CD4-positive, alpha-beta T cell treated with Interleukin-17A for 4 hours (primary cell): ENCODE results near the gene ARR3.
"Not testable (repeated sequence)": the region's sequence is repeated elsewhere in the genome, so short reads cannot be mapped to it uniquely, and the experiment has no call there.

Experiments used
- DNase-seq: peaks from one replicate; pipeline ENCODE4 v3.0.0-alpha.2; 2020; ENCODE audit warnings: mixed read lengths

Gene ARR3

DNA sequence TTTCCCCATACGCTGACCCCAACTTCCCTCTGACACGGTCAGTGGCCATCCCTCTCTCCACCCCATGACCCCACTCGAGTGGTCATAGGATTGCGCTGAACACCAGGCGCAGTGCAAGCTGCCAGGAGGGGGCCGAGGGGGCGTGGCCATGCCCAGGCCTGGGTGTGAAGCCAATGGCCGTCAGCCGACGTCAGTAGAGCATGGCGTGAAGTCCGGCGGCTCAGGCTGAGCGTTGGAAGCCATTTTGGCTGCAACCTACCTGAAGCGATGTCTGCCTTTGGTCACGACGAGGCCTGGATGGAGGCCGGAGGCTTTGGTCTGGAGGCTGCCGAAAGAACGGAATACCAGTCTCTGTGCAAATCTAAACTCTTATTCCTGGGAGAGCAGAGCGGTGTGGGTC, 13.8 kb downstream of the ARR3 start, which contains the start of gene RAB41:
Gene RAB41, plus strand, starts transcription at position 222 of the 400 bp plus-strand sequence. Its CDS starts 46 bp downstream, at position 268.
- no peak for DNase-seq

DNA sequence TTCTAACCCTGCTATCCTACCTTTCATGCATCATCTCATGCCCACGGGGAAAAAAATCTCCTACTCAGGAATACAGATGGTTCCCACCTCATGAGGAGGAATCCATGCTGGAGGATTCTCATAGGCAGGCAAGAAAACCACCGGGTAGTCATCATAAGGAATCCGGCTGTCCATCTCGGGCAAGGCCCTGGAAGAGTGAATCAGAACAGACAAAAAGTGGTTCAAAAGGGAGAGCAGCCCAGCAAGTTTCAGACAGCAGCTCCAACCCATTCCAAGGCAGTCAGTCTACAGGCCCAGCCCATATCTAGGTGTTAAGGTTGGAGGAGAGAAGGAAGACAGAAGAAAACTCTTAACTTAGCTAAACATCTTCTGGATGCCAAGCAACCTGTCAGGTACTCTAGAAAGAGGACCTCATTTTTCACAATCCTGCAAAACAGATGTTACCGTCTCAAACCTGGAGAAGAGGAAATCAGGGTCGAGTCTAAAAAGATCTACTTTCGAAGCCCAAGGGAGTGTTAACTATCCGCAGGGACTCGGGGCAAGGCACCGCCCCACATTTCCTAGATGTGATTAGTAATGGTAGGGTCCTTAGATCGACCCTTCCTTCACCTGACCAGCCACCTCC, 21.1 kb downstream of the ARR3 start:
- DNase-seq = no peak

DNA sequence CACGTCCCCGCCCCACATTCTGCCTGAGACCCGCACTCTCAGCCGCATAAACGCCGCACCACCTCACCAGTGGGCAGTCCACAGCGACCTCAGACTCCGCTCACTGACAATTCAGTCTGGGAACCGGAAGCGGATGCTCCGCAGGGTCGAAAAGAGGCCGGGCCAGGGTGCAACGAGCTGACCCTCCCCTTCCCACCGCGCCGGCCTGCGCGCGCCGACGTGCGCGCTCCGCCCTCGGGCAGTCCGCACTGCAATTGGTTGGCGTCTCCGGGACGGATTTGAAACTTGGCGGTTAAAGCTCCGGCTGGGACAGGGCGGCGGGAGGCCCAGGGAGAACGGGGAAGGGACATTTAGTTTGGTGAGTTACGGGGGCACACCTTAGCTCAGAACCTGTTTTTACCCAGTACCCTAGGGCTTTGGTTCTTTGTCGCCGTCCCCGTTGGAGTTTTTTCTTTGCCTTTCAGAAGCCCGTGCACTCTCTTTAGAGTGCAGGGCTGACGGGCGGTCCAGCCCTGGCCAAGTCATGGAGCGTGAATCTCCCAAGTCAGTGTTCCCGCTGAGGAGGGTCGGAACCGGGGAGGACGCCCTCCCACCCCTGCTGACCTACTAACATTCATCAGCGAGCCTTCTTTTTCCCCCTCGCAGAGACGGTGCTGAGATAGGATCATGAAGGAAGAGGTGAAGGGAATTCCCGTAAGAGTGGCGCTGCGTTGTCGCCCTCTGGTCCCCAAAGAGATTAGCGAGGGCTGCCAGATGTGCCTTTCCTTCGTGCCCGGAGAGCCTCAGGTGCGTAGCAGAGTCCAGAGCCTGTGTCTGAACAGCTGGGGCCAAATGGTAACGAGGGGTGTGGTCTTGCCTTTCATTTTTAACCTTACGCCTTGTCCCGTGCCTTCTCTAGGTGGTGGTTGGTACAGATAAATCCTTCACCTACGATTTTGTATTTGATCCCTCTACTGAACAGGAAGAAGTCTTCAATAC, 21.9 kb downstream of the ARR3 start, which contains the start of the genes KIF4A and PDZD11:
Gene KIF4A, plus strand, starts transcription at position 312 of the 978 bp plus-strand sequence. Its CDS starts 355 bp downstream, at position 667.
Gene PDZD11, minus strand, starts transcription at position 135 of the 978 bp plus-strand sequence. CDS start 586 bp downstream, outside the sequence.
- peak; percentile 79 for DNase-seq

DNA sequence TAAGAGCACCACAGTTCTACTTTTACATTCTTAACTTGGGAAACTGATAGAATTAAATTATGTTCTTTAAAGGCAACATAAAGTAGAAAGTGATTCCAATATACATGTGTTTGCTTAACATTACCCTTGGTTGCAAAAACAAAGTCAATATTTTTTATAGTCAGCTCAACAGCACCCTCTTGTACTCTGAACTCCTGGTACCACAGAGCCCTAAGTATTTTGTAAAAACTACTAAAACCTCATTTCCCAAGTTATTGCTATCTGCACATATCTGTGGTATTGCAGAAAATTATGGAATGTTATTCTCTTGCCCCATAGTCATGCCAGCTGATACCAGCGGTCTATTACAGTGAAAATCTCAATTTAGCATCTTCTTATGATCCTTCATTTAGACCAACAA, 24.7 kb downstream of the ARR3 start:
- DNase-seq = no peak

DNA sequence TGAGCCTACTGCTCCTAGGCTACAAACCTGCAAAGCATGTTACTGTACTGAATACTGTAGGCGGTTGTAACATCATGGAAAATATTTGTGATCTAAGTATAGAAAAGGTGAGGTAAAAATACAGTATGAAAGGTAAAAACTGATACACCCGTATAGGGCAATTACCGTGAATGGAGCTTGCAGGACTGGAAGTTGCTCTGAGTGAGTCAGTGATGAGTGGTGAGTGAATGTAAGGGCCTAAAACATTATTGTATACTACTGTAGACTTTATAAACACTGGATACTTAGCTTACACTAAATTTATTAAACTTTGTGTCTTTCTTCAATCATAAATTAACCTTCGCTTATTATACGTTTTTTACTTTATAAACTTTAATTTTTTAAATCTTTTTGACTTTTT, 25.5 kb downstream of the ARR3 start:
- DNase-seq = no peak

DNA sequence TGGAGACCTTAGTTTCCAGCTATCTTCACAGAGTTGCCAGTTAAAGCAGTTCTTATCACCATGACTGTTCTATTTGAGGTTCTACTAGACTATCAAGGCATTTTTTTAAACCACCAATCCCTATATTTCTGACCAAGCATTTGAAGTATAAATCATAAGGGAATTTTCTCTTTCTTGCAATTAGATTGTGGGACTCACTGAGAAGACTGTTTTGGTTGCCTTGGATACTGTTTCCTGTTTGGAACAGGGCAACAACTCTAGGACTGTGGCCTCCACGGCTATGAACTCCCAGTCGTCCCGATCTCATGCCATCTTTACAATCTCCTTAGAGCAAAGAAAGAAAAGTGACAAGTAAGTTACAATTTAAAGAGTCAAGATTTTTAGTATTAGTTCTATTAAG, 33.6 kb downstream of the ARR3 start:
- DNase-seq = no peak

DNA sequence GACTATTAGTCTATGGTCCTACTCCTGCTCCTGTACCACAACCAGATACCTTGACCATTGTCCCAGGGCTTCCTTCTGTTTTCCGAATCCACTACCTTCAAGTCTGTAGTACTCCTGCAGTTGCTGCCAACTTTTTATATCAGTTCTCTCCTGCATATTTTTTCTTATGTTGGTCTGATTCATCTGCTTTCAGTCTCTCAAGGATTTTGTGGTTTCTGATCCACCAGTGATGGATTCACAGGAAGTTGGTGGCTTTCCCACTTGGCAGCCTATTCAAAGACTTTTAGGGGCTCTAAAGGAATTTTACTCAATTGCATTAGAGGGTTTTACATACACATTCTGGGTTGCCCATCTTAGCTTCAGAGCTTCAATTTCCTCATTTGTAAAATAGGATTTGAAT, 45.4 kb downstream of the ARR3 start:
- DNase-seq = no peak

DNA sequence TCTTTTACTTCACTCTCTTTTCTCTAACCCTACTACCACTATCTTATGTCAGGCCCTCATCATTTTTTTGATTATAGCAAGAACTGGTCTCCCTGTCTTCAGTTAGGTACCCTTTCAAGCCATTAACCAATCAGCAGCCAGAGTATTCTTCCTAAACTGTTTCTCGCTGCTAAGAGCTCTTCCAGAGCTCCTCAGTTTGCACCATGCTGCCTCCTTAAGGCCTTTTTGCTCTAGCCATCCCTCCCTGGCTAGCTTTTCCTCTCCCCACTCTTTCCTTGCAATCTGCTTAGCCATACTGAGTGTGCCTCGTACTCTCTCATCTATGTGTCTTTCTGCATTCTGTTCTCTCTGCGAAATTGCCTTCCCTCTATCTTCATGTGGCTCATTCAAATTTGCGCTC, 54.6 kb downstream of the ARR3 start:
- no peak for DNase-seq

DNA sequence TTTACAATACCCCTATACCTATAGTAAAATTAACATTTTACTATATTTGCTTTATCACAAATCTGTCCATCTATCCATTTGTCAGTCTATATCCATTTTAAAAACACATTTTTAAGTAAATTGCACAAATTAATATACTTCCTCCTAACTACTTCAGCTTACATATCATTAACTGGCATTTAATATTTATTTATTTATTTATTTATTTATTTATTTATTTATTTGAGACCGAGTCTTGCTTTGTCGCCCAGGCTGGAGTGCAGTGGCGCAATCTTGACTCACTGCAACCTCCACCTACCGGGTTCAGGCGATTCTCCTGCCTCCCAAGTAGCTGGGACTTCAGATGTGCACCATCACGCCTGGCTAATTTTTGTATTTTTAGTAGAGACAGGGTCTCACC, 55.5 kb downstream of the ARR3 start:
- DNase-seq = not testable (repeated sequence)

DNA sequence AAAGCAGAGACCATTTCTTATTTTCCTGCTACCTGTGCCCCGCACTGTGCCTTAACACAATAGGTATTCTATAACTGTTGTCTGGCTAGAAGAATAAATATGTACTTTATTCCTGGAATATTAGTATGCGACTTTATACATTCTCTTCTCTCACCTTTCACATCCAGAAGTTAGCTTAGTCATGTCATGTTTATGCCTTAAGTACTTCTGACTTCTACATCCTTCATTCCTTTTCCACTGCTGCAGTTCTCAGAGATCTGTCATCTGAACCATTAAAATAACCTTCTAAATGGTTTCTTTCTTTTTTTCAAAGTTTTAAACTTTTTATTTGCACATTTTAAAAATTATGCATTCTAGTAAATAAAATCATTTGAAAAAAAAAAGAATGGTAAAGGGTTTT, 56.2 kb downstream of the ARR3 start:
- no peak for DNase-seq

DNA sequence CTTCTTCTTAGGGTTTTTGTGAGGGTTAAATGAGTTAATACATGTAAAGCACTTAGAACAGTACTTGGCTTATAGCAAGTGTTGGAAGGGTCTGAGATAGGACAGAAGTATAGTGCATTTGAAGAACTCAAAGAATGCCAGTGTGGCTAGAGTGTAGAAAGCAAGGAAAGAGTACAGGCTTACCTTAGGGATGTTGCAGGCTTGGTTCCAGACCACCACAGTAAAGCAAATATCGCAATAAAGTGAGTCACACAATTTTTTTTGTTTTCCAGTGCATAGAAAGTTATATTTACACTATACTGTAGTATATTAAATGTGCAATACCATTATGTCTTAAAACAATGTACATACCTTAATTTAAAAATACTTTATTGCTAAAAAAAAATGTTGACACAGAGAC, 63.0 kb downstream of the ARR3 start:
- DNase-seq = no peak
